K562 (cell line): ENCODE measurements around the gene ZSCAN2. TPM values are rescaled to one million over a fixed set of nuclear protein-coding genes. Genes with fewer than 3 reads are reported as not detected.

Experiments used
- CC2D1A ChIP-seq: fragments of 450-650 bp; IDR thresholded peaks from 2 replicates; pipeline ENCODE4 v1.6.1; 2017; ENCODE audit warnings: mild to moderate bottlenecking
- GTF2E2 ChIP-seq: fragments of 200-800 bp; sonication (Bioruptor generic); IDR thresholded peaks from 2 replicates; pipeline ENCODE4 v1.6.1; 2016; ENCODE audit warnings: missing genetic modification characterization, missing compliant biosample characterization
- KLF13 ChIP-seq: fragments of 450-650 bp; IDR thresholded peaks from 2 replicates; pipeline ENCODE4 v1.6.1; 2016; ENCODE audit warnings: missing genetic modification characterization, low read depth, mild to moderate bottlenecking, missing compliant biosample characterization, moderate library complexity, borderline replicate concordance
- RBM14 ChIP-seq: fragments of 200-400 bp; formaldehyde crosslinking; IDR thresholded peaks from 2 replicates; pipeline ENCODE4 v1.6.1; 2018; ENCODE audit warnings: low read depth, mild to moderate bottlenecking, low read length, moderate library complexity, borderline replicate concordance; ENCODE audit not compliant: insufficient read depth
- REST ChIP-seq, 2 experiments: fragments of 450-650 bp; formaldehyde crosslinking in 1 of 2; IDR thresholded peaks; 2 replicates each; pipeline versions ENCODE4 v1.4.0 to v1.6.1; 2014 to 2020; ENCODE audit warnings: mild to moderate bottlenecking in 2 of 2, borderline replicate concordance in 1 of 2, low read depth in 1 of 2
- RFX1 ChIP-seq: fragments of 450-650 bp; IDR thresholded peaks from 2 replicates; pipeline ENCODE4 v1.6.1; 2016; ENCODE audit warnings: mild to moderate bottlenecking, moderate library complexity
- TAF7 ChIP-seq: fragments of 450-650 bp; IDR thresholded peaks from 2 replicates; pipeline ENCODE4 v1.6.1; 2016; ENCODE audit warnings: missing genetic modification characterization, missing compliant biosample characterization
- YBX1 ChIP-seq: fragments of 450-650 bp; IDR thresholded peaks from 2 replicates; pipeline ENCODE4 v1.7.1; 2016; ENCODE audit warnings: mild to moderate bottlenecking
- ZNF24 ChIP-seq: fragments of 450-650 bp; IDR thresholded peaks from 2 replicates; pipeline ENCODE4 v1.6.1; 2016
- ZNF253 ChIP-seq: fragments of 250-450 bp; sonication (Bioruptor Pico); conservative IDR thresholded peaks from 2 replicates; pipeline ENCODE4 v1.6.1; 2021; ENCODE audit warnings: mild to moderate bottlenecking
- polyA plus RNA-seq, 8 experiments: library from polyadenylated mRNA; depleted of rRNA in 4 of 8; stranded (reverse) in 5 of 8; unstranded in 3 of 8; fragments of >200 nt; fragmentation: Nextera tagmentation in 2 of 8; fragmentation: Illumina TruSeq in 1 of 8; extraction: Ambion mirVana in 2 of 8; extraction: Trizol in 1 of 8; gene quantifications; 2 replicates each; pipeline versions ENCODE4 v1.2.1 to v1.2.3, GENCODE V29; 2011 to 2014; ENCODE audit warnings: inconsistent platforms in 1 of 8, missing spikeins in 1 of 8
- total RNA-seq, 7 experiments: library from RNA; depleted of rRNA in 6 of 7; stranded (reverse); fragments of >200 nt in 6 of 7; fragmentation: Illumina TruSeq in 2 of 7; extraction: Trizol in 2 of 7; gene quantifications; 2 replicates each; pipeline versions ENCODE4 v1.2.1 to v1.2.3, GENCODE V29; 2011 to 2021; ENCODE audit warnings: low replicate concordance in 1 of 7
- TF ChIP-seq, protein P1 (sequence below): sonication (generic); formaldehyde crosslinking; IDR thresholded peaks from 2 replicates; pipeline ENCODE4 v1.8.0; 2022; ENCODE audit warnings: mild to moderate bottlenecking, missing genetic modification reagents
- TF ChIP-seq, protein P2 (sequence below): sonication (generic); formaldehyde crosslinking; IDR thresholded peaks from 2 replicates; pipeline ENCODE4 v1.8.1; 2023; ENCODE audit warnings: mild to moderate bottlenecking, missing genetic modification reagents

The ZSCAN2 gene
- total and polyA plus RNA-seq, 9 of the 15 experiments (the other 6 are each of a cell fraction or from before 2014, with no cell fraction given), result 1.7 to 14.2 (median 6.6) TPM

GRCh38 chr15:84600687-84601554, at the start of gene ZSCAN2 (continued):
- TF ChIP-seq, protein P1, sequence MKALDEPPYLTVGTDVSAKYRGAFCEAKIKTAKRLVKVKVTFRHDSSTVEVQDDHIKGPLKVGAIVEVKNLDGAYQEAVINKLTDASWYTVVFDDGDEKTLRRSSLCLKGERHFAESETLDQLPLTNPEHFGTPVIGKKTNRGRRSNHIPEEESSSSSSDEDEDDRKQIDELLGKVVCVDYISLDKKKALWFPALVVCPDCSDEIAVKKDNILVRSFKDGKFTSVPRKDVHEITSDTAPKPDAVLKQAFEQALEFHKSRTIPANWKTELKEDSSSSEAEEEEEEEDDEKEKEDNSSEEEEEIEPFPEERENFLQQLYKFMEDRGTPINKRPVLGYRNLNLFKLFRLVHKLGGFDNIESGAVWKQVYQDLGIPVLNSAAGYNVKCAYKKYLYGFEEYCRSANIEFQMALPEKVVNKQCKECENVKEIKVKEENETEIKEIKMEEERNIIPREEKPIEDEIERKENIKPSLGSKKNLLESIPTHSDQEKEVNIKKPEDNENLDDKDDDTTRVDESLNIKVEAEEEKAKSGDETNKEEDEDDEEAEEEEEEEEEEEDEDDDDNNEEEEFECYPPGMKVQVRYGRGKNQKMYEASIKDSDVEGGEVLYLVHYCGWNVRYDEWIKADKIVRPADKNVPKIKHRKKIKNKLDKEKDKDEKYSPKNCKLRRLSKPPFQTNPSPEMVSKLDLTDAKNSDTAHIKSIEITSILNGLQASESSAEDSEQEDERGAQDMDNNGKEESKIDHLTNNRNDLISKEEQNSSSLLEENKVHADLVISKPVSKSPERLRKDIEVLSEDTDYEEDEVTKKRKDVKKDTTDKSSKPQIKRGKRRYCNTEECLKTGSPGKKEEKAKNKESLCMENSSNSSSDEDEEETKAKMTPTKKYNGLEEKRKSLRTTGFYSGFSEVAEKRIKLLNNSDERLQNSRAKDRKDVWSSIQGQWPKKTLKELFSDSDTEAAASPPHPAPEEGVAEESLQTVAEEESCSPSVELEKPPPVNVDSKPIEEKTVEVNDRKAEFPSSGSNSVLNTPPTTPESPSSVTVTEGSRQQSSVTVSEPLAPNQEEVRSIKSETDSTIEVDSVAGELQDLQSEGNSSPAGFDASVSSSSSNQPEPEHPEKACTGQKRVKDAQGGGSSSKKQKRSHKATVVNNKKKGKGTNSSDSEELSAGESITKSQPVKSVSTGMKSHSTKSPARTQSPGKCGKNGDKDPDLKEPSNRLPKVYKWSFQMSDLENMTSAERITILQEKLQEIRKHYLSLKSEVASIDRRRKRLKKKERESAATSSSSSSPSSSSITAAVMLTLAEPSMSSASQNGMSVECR (CRISPR knock-in tag), result no peak; the same call in none of the 2 replicates
- TF ChIP-seq ZNF253 (CRISPR knock-in tag) (no peak), GTF2E2 (tag) (no peak), CC2D1A (no peak), TAF7 (tag) (no peak), REST (IDR thresholded peaks at IDR 0.05; ENCODE audit: borderline replicate concordance) (no peak), REST (CRISPR knock-in tag; IDR thresholded peaks at IDR 0.05; ENCODE audit: low read depth) (no peak; the same call in 1 of the 2 replicates), RFX1 (no peak), YBX1 (no peak), KLF13 (tag) (peak; percentile 68; the same call in 1 of the 2 replicates), RBM14 (no peak), ZNF24 (no peak)
- TF ChIP-seq, protein P2, sequence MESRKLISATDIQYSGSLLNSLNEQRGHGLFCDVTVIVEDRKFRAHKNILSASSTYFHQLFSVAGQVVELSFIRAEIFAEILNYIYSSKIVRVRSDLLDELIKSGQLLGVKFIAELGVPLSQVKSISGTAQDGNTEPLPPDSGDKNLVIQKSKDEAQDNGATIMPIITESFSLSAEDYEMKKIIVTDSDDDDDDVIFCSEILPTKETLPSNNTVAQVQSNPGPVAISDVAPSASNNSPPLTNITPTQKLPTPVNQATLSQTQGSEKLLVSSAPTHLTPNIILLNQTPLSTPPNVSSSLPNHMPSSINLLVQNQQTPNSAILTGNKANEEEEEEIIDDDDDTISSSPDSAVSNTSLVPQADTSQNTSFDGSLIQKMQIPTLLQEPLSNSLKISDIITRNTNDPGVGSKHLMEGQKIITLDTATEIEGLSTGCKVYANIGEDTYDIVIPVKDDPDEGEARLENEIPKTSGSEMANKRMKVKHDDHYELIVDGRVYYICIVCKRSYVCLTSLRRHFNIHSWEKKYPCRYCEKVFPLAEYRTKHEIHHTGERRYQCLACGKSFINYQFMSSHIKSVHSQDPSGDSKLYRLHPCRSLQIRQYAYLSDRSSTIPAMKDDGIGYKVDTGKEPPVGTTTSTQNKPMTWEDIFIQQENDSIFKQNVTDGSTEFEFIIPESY (CRISPR knock-in tag), result no peak
